HepG2 (cell line): ENCODE data around the gene DACH2. TPM values are rescaled to one million over a fixed set of nuclear protein-coding genes. Genes with fewer than 3 reads are reported as not detected.

Source experiments
- ATAC-seq: fragments of 200-7000 bp; cut with Tn5 transposase; 3 replicates; pipeline ENCODE4 v1.9.1; 2020; ENCODE audit warnings: mild to moderate bottlenecking, moderate library complexity
- BruUV-seq: library from RNA; stranded (reverse); fragments of 400-500 nt; replicated peaks from 2 replicates; lab custom pipeline; 2021; lab: Mats Ljungman, UMichigan
- CTCF ChIA-PET: fragments of 300-600 bp; formaldehyde crosslinking; extraction: SDS; loops from one replicate; lab custom pipeline; 2021; ENCODE audit warnings: low total read pairs, inconsistent platforms, low intra/inter-chr PET ratio; lab: Yijun Ruan, JAX
- POLR2A ChIA-PET: fragments of 350-600 bp; sonication (Branson Sonifier 250); formaldehyde crosslinking; loops from one replicate; lab custom pipeline; 2020; ENCODE audit warnings: antibody characterized with exemption, inconsistent platforms; lab: Yijun Ruan, JAX
- DNase-seq: peaks from one replicate; pipeline ENCODE4 v3.0.0-alpha.2; 2015; ENCODE audit warnings: low spot score
- FAIRE-seq: peaks from 3 replicates; lab custom pipeline; 2011; peaks lifted over from hg19 to GRCh38; lab: Jason Lieb, UNC
- H2AFZ ChIP-seq: one replicate; pipeline ENCODE4 v1.6.1; 2011; ENCODE audit warnings: low read length, inconsistent platforms
- H3K27ac ChIP-seq: fragments of 300-600 bp; 3 replicates; pipeline ENCODE4 v1.8.0; 2011; ENCODE audit warnings: mixed run types, mild to moderate bottlenecking, mixed read lengths, low read length, inconsistent platforms; ENCODE audit not compliant: insufficient read depth; ENCODE audit errors: extremely low read length
- H3K27me3 ChIP-seq, 2 experiments: fragments of 200-600 bp in 1 of 2; 2 replicates in 1 of 2; 3 replicates in 1 of 2; pipeline versions ENCODE4 v1.6.0 to v1.8.0; 2011; ENCODE audit warnings: low read length in 2 of 2, mild to moderate bottlenecking in 2 of 2, moderate library complexity in 2 of 2, inconsistent platforms in 1 of 2; ENCODE audit not compliant: insufficient read depth in 2 of 2, control insufficient read depth in 1 of 2
- H3K36me3 ChIP-seq, 2 experiments: fragments of 200-600 bp in 1 of 2; replicated peaks in 1 of 2; 2 replicates in 1 of 2; 3 replicates in 1 of 2; pipeline versions ENCODE4 v1.5.1 to v1.8.0; 2011; ENCODE audit warnings: low read length in 2 of 2, inconsistent platforms in 1 of 2; ENCODE audit not compliant: insufficient read depth in 2 of 2, control insufficient read depth in 1 of 2
- H3K4me1 ChIP-seq: 2 replicates; pipeline ENCODE4 v1.5.1; 2012; ENCODE audit warnings: low read length, inconsistent platforms; ENCODE audit not compliant: insufficient read depth
- H3K4me2 ChIP-seq: 2 replicates; pipeline ENCODE4 v1.6.0; 2011; ENCODE audit warnings: low read depth, low read length, inconsistent platforms
- H3K4me3 ChIP-seq, 3 experiments: fragments of 200-600 bp in 1 of 3; sonication (generic), shearing (Covaris generic) in 1 of 3; replicated peaks in 1 of 3; 2 replicates each; pipeline ENCODE4 v1.5.1; 2011 to 2016; ENCODE audit warnings: low read length in 3 of 3, inconsistent platforms in 2 of 3, low read depth in 2 of 3, mild to moderate bottlenecking in 2 of 3, control low read depth in 1 of 3, mixed read lengths in 1 of 3; ENCODE audit not compliant: insufficient read depth in 1 of 3
- H3K79me2 ChIP-seq: one replicate; pipeline ENCODE4 v1.6.1; 2011; ENCODE audit warnings: low read length, inconsistent platforms; ENCODE audit not compliant: insufficient read depth
- H3K9ac ChIP-seq: 2 replicates; pipeline ENCODE4 v1.6.0; 2011; ENCODE audit warnings: mild to moderate bottlenecking, low read depth, low read length, inconsistent platforms; ENCODE audit not compliant: insufficient read depth
- H3K9me3 ChIP-seq: 2 replicates; pipeline ENCODE4 v1.5.1; 2012; ENCODE audit warnings: mild to moderate bottlenecking, low read length
- H4K20me1 ChIP-seq: 2 replicates; pipeline ENCODE4 v1.6.0; 2011; ENCODE audit warnings: inconsistent platforms, mild to moderate bottlenecking, low read length, moderate library complexity; ENCODE audit not compliant: insufficient read depth
- ATRX ChIP-seq: sonication (generic); formaldehyde crosslinking; IDR thresholded peaks from 2 replicates; pipeline ENCODE4 v1.4.0; 2020; ENCODE audit warnings: missing genetic modification reagents, borderline replicate concordance
- BATF2 ChIP-seq: sonication (generic); formaldehyde crosslinking; IDR thresholded peaks from 2 replicates; pipeline ENCODE4 v1.8.0; 2022; ENCODE audit warnings: mild to moderate bottlenecking, missing genetic modification reagents, moderate library complexity
- CENPX ChIP-seq: sonication (generic); formaldehyde crosslinking; IDR thresholded peaks from 2 replicates; pipeline ENCODE4 v1.9.0; 2021; ENCODE audit warnings: mild to moderate bottlenecking, missing genetic modification reagents, moderate library complexity
- FOXA1 ChIP-seq, 2 experiments: fragments of 450-650 bp in 1 of 2; sonication (generic) in 1 of 2; formaldehyde crosslinking in 1 of 2; IDR thresholded peaks; 2 replicates each; pipeline versions ENCODE4 v1.4.0 to v1.6.1; 2016 to 2020; ENCODE audit warnings: missing genetic modification reagents in 1 of 2
- SRSF4 ChIP-seq: fragments of 200-400 bp; formaldehyde crosslinking; IDR thresholded peaks from one replicate; pipeline ENCODE4 v1.6.1; 2018; ENCODE audit warnings: mild to moderate bottlenecking, low read depth, low read length, moderate library complexity; ENCODE audit not compliant: poor library complexity, severe bottlenecking
- STAG1 ChIP-seq: sonication (generic); formaldehyde crosslinking; IDR thresholded peaks from 2 replicates; pipeline ENCODE4 v1.4.0; 2020; ENCODE audit warnings: missing genetic modification reagents
- TGIF2 ChIP-seq: IDR thresholded peaks from 2 replicates; pipeline ENCODE4 v1.6.1; 2016; ENCODE audit warnings: control low read depth, missing compliant biosample characterization
- ZFP36 ChIP-seq: fragments of 150-350 bp; IDR thresholded peaks from 2 replicates; pipeline ENCODE4 v1.6.1; 2018; ENCODE audit warnings: borderline replicate concordance, low read length, low read depth; ENCODE audit not compliant: partially characterized antibody
- ZNF772 ChIP-seq: sonication (generic); formaldehyde crosslinking; IDR thresholded peaks from 2 replicates; pipeline ENCODE4 v1.5.0; 2020; ENCODE audit warnings: mild to moderate bottlenecking, missing genetic modification reagents
- ZNF781 ChIP-seq: sonication (generic); formaldehyde crosslinking; IDR thresholded peaks from 2 replicates; pipeline ENCODE4 v1.5.1; 2020; ENCODE audit warnings: borderline replicate concordance, mild to moderate bottlenecking, missing genetic modification reagents; ENCODE audit errors: not compliant biosample characterization
- ZNF816 ChIP-seq: sonication (generic); formaldehyde crosslinking; IDR thresholded peaks from 2 replicates; pipeline ENCODE4 v1.8.0; 2022; ENCODE audit warnings: missing genetic modification reagents, mild to moderate bottlenecking, borderline replicate concordance
- ZNF850 ChIP-seq: sonication (generic); formaldehyde crosslinking; conservative IDR thresholded peaks from 2 replicates; pipeline ENCODE4 v1.9.0; 2021; ENCODE audit warnings: mild to moderate bottlenecking, missing genetic modification reagents
- WGBS: methylation state at CpG from one replicate; pipeline ENCODE4 v1.1.6; 2017; ENCODE audit warnings: low lambda C conversion rate; 5-methylcytosine and 5-hydroxymethylcytosine counted together
- in situ Hi-C: cut with HindIII; loops from 2 replicates; pipeline ENCODE4 v1.10.0; 2017; ENCODE audit warnings: low pct_unique_long_range_greater_than_20kb; ENCODE audit not compliant: extremely low pct_ligation_motif_present
- intact Hi-C: fragments of 100-400 bp; cut with micrococcal nuclease; formaldehyde crosslinking; loops from one replicate; pipeline ENCODE4 v1.10.0; 2022; ENCODE audit not compliant: unreplicated experiment
- polyA plus RNA-seq, 8 experiments: library from polyadenylated mRNA; depleted of rRNA in 3 of 8; stranded (reverse) in 7 of 8; unstranded in 1 of 8; fragments of >200 nt; fragmentation: Illumina TruSeq in 4 of 8; extraction: Trizol in 4 of 8; gene quantifications; 2 replicates each; pipeline versions ENCODE4 v1.2.1 to v1.2.3, GENCODE V29; 2011 to 2016; ENCODE audit warnings: low read depth in 4 of 8, missing spikeins in 1 of 8, mixed read lengths in 1 of 8; ENCODE audit not compliant: insufficient read depth in 1 of 8
- total RNA-seq, 5 experiments: library from RNA; depleted of rRNA; stranded (reverse); fragments of >200 nt; fragmentation: Illumina TruSeq; extraction: Trizol; gene quantifications; 2 replicates each; pipeline ENCODE4 v1.2.3, GENCODE V29; 2016; ENCODE audit warnings: low read depth in 1 of 5
- TF ChIP-seq, protein P1 (sequence below): sonication (generic); formaldehyde crosslinking; IDR thresholded peaks from 2 replicates; pipeline ENCODE4 v1.4.0; 2020; ENCODE audit warnings: missing genetic modification reagents, low read depth, mild to moderate bottlenecking, borderline replicate concordance
- TF ChIP-seq, protein P2 (sequence below): sonication (generic); formaldehyde crosslinking; IDR thresholded peaks from 2 replicates; pipeline ENCODE4 v1.5.1; 2020; ENCODE audit warnings: mild to moderate bottlenecking, missing genetic modification reagents, borderline replicate concordance

DACH2 gene
- total and polyA plus RNA-seq, 2 of the 13 experiments (the other 11 are each of a cell fraction or from before 2014, with no cell fraction given) = not detected

GRCh38 chrX:86329174-86329573 is 180.9 kb downstream of the DACH2 start:
- H3K4me3 ChIP-seq = no peak overlapping the region
- H3K9ac ChIP-seq = no peak overlapping the region
- no peak overlapping the region for H3K27ac ChIP-seq
- no peak overlapping the region for H2AFZ ChIP-seq
- 88% methylated on average over 1 of the region's 1 CpG for WGBS
- POLR2A ChIA-PET = no interaction called here
- TF ChIP-seq ATRX = no peak
- TF ChIP-seq, protein P1, sequence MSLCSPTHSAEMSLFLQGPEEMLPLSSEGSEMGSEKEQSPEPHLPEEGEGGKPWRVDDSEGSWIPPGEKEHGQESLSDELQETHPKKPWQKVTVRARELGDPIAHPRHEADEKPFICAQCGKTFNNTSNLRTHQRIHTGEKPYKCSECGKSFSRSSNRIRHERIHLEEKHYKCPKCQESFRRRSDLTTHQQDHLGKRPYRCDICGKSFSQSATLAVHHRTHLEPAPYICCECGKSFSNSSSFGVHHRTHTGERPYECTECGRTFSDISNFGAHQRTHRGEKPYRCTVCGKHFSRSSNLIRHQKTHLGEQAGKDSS (CRISPR knock-in tag) = no peak
- TF ChIP-seq SRSF4 = no peak
- no peaks in the 10 kb centered on the region for H3K9me3 ChIP-seq
- in situ Hi-C loops = loop anchor here (25.0 kb wide), 1 partner anchor 608 kb away; no protein-coding TSS in a partner anchor
- H3K36me3 ChIP-seq = no peaks in the 10 kb centered on the region
- CTCF ChIA-PET = no interaction called here
- H3K4me1 ChIP-seq = no peaks in the 10 kb centered on the region
- H4K20me1 ChIP-seq = no peaks in the 10 kb centered on the region
- intact Hi-C loops = loop anchor here (10.0 kb wide), 2 partner anchors 126 to 216 kb away; no protein-coding TSS in a partner anchor
- FAIRE-seq (no peak), DNase-seq (no peak), ATAC-seq (no peak)
- H3K27me3 ChIP-seq = no peaks in the 10 kb centered on the region
- H3K79me2 ChIP-seq = no peaks in the 10 kb centered on the region
- H3K4me2 ChIP-seq = no peak overlapping the region
- BruUV-seq = no TSS peak

DNA sequence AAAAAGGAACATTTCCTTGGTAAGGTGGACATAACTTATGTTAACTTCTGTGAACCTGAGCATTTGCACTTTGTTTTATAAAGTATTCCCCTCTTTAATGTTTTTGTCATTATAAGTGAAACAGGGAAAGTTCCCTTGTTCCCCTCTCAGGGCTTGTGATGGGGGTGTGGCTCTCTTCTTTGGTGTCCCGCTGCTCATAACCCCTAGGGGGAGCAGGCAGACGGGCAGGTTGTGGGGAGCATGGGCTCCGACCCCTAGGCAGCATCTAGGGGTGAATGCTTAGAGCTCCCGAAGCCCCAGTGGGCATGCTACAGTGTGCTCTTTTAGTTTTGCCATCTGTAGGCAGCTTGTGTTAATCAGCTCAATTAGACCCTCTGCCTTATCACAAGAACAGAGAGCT is 200.4 kb downstream of the DACH2 start:
- Histone ChIP-seq H4K20me1 (no peaks in the 10 kb centered on the region), H3K79me2 (no peaks in the 10 kb centered on the region), H3K9me3 (no peaks in the 10 kb centered on the region), H3K27ac (no peak overlapping the region), H3K4me1 (no peaks in the 10 kb centered on the region), H2AFZ (no peak overlapping the region), H3K4me2 (no peak overlapping the region), H3K9ac (no peak overlapping the region), H3K27me3 (no peaks in the 10 kb centered on the region), H3K4me3 (no peak overlapping the region), H3K36me3 (no peaks in the 10 kb centered on the region)
- DNase-seq (peak; percentile 10), FAIRE-seq (no peak), ATAC-seq (peak; percentile 91)
- in situ Hi-C loops (loop anchor here (25.0 kb wide), 1 partner anchor 589 kb away; no protein-coding TSS in a partner anchor), intact Hi-C loops (no loop called here)
- no TSS peak for BruUV-seq
- ChIA-PET POLR2A (no interaction called here), CTCF (no interaction called here)
- 0% methylated on average over 2 of the region's 4 CpGs for WGBS
- TF ChIP-seq CENPX = no peak
- peak; percentile 45 for TF ChIP-seq STAG1 (CRISPR knock-in tag)
- no peak for TF ChIP-seq ZFP36
- no peak for TF ChIP-seq TGIF2 (CRISPR knock-in tag)
- no peak for TF ChIP-seq FOXA1 (IDR thresholded peaks at IDR 0.05)
- TF ChIP-seq FOXA1 (CRISPR knock-in tag; IDR thresholded peaks at IDR 0.05) = no peak
- TF ChIP-seq, protein P2, sequence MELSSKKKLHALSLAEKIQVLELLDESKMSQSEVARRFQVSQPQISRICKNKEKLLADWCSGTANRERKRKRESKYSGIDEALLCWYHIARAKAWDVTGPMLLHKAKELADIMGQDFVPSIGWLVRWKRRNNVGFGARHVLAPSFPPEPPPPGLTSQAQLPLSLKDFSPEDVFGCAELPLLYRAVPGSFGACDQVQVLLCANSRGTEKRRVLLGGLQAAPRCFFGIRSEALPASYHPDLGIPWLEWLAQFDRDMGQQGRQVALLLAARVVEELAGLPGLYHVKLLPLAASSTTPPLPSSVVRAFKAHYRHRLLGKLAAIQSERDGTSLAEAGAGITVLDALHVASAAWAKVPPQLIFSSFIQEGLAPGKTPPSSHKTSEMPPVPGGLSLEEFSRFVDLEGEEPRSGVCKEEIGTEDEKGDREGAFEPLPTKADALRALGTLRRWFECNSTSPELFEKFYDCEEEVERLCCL = no peak
- TF ChIP-seq ZNF772 (CRISPR knock-in tag) = no peak
- no peak for TF ChIP-seq ZNF850 (CRISPR knock-in tag)
- no peak for TF ChIP-seq ZNF781 (CRISPR knock-in tag)
- no peak for TF ChIP-seq BATF2 (CRISPR knock-in tag)
- no peak for TF ChIP-seq ZNF816 (CRISPR knock-in tag)
